ENCODE results near the gene CWC27. TPM values are rescaled to one million over a fixed set of nuclear protein-coding genes. Genes with fewer than 3 reads are reported as not detected.
"Not testable (repeated sequence)": the region's sequence is repeated elsewhere in the genome, so short reads cannot be mapped to it uniquely, and the experiment has no call there.

CWC27 gene
- polyA plus RNA-seq, 1 experiment, result 7.5 TPM

- Histone ChIP-seq H3K4me3 (ENCODE audit: low read depth, low read length) (no peak overlapping the region), H3K27me3 (ENCODE audit: control insufficient read depth, insufficient read depth, low read length) (no peaks in the 10 kb centered on the region), H3K36me3 (ENCODE audit: control insufficient read depth, insufficient read depth, low read length) (no peaks in the 10 kb centered on the region)
- CTCF ChIA-PET, result interaction anchor here (0.7 to 2.1 kb wide), 7 partner anchors 8 to 773 kb away, joined by 3 to 26 read pairs (median 4); partner anchors contain the start of gene ADAMTS6
- POLR2A ChIA-PET, result interaction anchor here (0.6 kb wide), 2 partner anchors 401 to 522 kb away, joined by 3 to 4 read pairs; no protein-coding TSS in a partner anchor
- TF ChIP-seq, protein P1, sequence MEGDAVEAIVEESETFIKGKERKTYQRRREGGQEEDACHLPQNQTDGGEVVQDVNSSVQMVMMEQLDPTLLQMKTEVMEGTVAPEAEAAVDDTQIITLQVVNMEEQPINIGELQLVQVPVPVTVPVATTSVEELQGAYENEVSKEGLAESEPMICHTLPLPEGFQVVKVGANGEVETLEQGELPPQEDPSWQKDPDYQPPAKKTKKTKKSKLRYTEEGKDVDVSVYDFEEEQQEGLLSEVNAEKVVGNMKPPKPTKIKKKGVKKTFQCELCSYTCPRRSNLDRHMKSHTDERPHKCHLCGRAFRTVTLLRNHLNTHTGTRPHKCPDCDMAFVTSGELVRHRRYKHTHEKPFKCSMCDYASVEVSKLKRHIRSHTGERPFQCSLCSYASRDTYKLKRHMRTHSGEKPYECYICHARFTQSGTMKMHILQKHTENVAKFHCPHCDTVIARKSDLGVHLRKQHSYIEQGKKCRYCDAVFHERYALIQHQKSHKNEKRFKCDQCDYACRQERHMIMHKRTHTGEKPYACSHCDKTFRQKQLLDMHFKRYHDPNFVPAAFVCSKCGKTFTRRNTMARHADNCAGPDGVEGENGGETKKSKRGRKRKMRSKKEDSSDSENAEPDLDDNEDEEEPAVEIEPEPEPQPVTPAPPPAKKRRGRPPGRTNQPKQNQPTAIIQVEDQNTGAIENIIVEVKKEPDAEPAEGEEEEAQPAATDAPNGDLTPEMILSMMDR (IDR thresholded peaks at IDR 0.05; ENCODE audit: insufficient read depth, low read depth, low read length), result peak; percentile 67
- DNase-seq (ENCODE audit: low read depth), result peak; percentile 9
Measured at GRCh38 chr5:64811050-64811640, 42.4 kb downstream of the CWC27 start.

- Histone ChIP-seq H3K36me3 (ENCODE audit: control insufficient read depth, insufficient read depth, low read length) (no peaks in the 10 kb centered on the region), H3K4me3 (ENCODE audit: low read depth, low read length) (no peak overlapping the region), H3K27me3 (ENCODE audit: control insufficient read depth, insufficient read depth, low read length) (no peaks in the 10 kb centered on the region)
- TF ChIP-seq, protein P1 (IDR thresholded peaks at IDR 0.05; ENCODE audit: insufficient read depth, low read depth, low read length), result no peak
- ChIA-PET CTCF (interaction anchor here (0.6 kb wide), 1 partner anchor 388 kb away, joined by 3 read pairs; no protein-coding TSS in a partner anchor), POLR2A (no interaction called here)
- no peak for DNase-seq (ENCODE audit: low read depth)
Measured at GRCh38 chr5:64814073-64814472, 45.3 kb downstream of the CWC27 start.

- POLR2A ChIA-PET, result no interaction called here
- Histone ChIP-seq H3K27me3 (ENCODE audit: control insufficient read depth, insufficient read depth, low read length) (no peaks in the 10 kb centered on the region), H3K4me3 (ENCODE audit: low read depth, low read length) (no peak overlapping the region), H3K36me3 (ENCODE audit: control insufficient read depth, insufficient read depth, low read length) (no peaks in the 10 kb centered on the region; the same call in 1 of the 2 replicates)
- TF ChIP-seq, protein P1 (IDR thresholded peaks at IDR 0.05; ENCODE audit: insufficient read depth, low read depth, low read length), result no peak
- DNase-seq (ENCODE audit: low read depth), result no peak
- CTCF ChIA-PET, result no interaction called here
Measured at GRCh38 chr5:64818245-64818644, 49.5 kb downstream of the CWC27 start.

- DNase-seq (ENCODE audit: low read depth); H3K4me3 ChIP-seq (ENCODE audit: low read depth, low read length); POLR2A ChIA-PET; H3K27me3 ChIP-seq (ENCODE audit: control insufficient read depth, insufficient read depth, low read length); H3K36me3 ChIP-seq (ENCODE audit: control insufficient read depth, insufficient read depth, low read length): not testable (repeated sequence)
- CTCF ChIA-PET, result interaction anchor here (0.7 kb wide), 1 partner anchor 9 kb away, joined by 3 read pairs; no protein-coding TSS in a partner anchor
Measured at GRCh38 chr5:64819345-64819744, 50.6 kb downstream of the CWC27 start.

DNA sequence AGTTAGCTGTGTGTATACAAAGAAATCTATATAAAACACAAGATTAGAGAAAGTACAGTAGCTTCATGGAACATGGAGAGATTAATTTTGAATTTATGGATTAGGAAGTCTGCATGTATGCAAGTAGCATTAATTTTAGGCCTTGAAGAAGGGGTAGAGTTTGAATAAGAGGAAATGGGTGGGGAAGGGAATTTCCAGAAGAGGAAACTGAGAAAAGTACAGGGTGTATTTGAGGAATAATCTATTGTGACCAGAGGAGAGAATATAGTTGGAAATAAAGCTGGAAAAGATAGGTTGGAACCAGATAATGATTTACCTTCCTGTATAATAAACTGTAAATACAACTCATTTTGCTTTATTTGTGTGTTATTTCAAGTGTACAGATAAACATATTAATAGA is 53.6 kb downstream of the CWC27 start:
- Histone ChIP-seq H3K27me3 (ENCODE audit: control insufficient read depth, insufficient read depth, low read length) (no peaks in the 10 kb centered on the region), H3K4me3 (ENCODE audit: low read depth, low read length) (no peak overlapping the region), H3K36me3 (ENCODE audit: control insufficient read depth, insufficient read depth, low read length) (no peaks in the 10 kb centered on the region; the same call in 1 of the 2 replicates)
- DNase-seq (ENCODE audit: low read depth), result no peak
- ChIA-PET CTCF (no interaction called here), POLR2A (no interaction called here)
- TF ChIP-seq, protein P1 (IDR thresholded peaks at IDR 0.05; ENCODE audit: insufficient read depth, low read depth, low read length), result no peak

DNA sequence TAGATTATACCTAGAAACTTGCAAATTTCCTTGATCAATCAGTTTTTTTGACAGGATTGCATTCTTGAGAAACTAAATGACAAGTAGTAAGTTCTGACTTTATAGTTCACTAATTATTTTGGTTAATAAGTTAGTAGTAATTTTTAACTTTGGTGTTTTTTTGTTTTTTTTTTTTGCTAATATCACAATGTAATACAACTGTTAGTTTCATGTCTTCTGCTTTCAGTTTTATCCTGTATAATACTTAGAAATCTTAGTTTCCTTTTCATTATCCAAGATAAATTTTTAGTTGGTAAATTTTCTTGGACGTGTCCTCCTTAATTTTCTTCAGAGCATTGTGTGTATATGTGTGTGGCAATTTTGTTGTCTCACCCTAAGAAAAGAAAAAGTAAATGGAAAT is 57.8 kb downstream of the CWC27 start:
- no peak overlapping the region for H3K4me3 ChIP-seq (ENCODE audit: low read depth, low read length)
- ChIA-PET CTCF (no interaction called here), POLR2A (no interaction called here)
- no peaks in the 10 kb centered on the region for H3K36me3 ChIP-seq (ENCODE audit: control insufficient read depth, insufficient read depth, low read length)
- TF ChIP-seq, protein P1 (IDR thresholded peaks at IDR 0.05; ENCODE audit: insufficient read depth, low read depth, low read length), result no peak
- DNase-seq (ENCODE audit: low read depth), result no peak
- H3K27me3 ChIP-seq (ENCODE audit: control insufficient read depth, insufficient read depth, low read length), result no peaks in the 10 kb centered on the region

Data from BJ (cell line).